ENCODE results near the gene RTN4.

- TF ChIP-seq CTCF (IDR thresholded peaks at IDR 0.05 in 4 of 5, conservative IDR thresholded peaks at IDR 0.05 in 1 of 5) (no peak), POLR2A (IDR thresholded peaks at IDR 0.05) (no peak)
These were observed 86.0 kb downstream of the RTN4 start for GRCh38 chr2:54964271-54964670.

Data from gastrocnemius medialis (tissue), 4 donors.